Cortex of kidney (tissue), 1 donor: ENCODE measurements around the gene HINT2.

Experiments
- DNase-seq: peaks from one replicate; lab custom pipeline; 2025; lab: John Stamatoyannopoulos, UW

HINT2 gene

GRCh38 chr9:35814841-35815543 lies at the start of gene HINT2:
Gene HINT2, minus strand, starts transcription at chr9:35815042. Its CDS starts 63 bp downstream, at chr9:35814979.
- DNase-seq, result peak; percentile 61

- no peak for DNase-seq
Measured at GRCh38 chr9:35863583-35863982, 48.7 kb upstream of the HINT2 start.

DNA sequence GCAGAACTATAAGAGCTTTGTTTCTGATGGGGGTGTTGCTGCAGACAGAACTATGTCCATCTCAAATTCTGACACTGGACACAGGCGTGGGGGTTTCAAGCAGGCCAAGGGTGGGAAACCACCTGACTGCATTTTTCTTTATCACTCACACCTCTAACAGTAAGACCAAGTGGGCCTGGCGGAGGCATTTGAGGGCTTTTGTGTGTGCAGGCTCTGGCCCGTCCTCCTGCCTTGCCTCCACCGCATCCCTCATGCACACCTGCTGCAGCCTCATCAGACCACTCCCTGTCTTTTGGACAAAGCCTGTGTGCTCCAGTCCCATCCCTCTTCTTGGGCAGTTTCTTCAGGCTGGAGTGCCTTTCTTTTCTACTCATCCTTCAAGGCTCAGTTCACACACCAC lies 47.5 kb upstream of the HINT2 start:
- no peak for DNase-seq

DNA sequence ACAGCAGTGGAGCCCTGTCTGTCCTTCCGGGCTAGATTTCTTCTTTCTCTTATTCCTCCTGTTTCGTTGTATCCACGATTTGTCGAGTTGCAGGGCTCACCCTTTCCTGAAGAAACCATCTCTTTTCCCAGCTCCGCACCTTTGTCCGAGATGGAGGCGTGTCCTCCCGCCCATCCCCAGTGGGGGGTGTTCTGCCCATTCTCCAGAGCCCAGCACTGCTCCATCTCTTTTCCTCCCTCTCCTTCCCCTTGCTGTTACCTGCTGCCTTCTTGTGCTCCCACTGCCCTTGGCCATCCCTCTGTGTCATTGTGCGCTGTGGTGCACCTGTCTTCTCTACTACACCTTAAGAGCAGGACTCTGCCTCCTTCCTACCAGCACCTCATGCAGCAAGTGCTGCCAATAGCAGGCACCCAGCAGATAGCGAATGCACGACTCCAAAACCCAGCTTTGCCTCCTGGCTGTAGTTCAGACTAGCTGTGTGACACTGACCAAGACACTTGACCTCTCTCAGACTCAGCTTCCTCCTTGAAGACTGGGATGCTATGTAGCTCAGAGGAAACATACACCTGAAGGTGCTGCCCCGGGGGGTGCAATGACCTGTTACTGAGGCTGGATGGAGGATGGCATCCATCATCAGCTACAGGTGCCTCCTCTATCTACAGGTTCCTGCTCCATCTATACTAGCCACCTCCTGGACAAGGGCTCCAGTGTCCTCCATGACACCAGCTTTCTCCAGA lies 46.5 kb upstream of the HINT2 start:
- no peak for DNase-seq

DNA sequence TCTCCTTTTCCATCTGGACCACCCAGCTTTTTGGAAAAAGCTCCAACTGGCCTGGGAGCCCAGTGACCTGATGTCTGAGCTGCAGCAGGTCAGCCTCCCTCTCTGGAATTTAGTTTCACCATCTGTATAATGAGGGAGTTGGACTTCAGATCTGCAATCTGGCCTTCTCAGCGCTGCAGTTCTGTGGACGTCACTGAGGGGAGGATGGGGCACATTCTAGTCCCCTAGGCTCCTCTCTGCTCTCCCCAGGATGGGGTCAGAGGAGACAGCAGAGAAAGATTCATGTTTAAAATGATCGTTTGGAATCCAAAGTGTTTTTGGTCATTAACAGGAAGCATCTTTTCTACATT lies 45.1 kb upstream of the HINT2 start:
- no peak for DNase-seq

DNA sequence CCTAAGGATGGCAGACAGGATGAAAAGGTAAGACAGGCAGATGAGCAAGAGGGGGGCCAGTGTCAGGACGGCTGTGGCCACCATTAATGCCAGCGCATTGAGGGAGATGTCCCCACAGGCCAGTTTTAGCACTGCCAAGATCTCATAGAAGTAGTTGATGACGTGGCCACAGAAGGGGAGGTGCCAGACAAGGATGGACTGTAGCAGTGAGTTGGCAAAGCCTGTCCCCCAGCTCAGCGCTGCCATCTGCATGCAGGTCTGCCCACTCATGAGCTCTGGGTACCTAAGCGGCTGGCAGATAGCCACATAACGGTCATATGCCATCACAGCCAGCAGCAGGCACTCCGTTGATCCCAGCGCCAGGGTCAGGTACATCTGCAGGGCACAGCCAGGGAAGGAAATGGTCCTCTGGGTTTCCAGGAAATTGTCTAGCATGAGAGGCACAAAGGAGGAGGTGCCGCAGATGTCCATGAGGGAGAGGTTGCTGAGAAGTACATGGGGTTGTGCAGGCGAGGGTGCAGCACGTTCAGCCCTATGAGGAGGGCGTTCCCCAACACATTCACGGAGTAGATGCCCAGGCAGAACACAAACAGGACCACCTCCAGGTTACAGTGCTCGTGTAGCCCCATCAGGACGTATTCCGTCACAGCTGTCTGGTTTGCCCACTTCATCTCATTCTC lies 44.6 kb upstream of the HINT2 start:
- no peak for DNase-seq

GRCh38 chr9:35858458-35858857 lies 43.6 kb upstream of the HINT2 start:
- DNase-seq, result no peak

DNA sequence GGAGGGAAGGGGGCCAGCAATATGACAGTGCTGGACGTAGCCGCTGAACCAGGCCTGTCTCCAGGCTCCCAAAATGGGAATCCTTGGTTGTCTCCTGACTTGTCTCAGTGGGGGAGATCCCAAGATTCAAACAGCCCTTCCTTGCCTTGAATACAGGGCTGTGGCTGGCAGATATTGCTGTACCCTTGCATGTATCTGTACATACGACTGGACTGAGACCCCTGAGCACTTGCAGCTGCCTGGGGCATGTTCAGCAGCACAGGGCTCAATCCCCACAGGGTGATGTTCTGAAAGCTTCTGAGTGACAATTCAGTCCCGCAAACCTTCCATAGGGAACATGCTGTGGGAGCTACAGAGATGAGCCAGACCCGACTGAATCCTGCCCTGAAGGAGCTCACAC lies 42.0 kb upstream of the HINT2 start:
- DNase-seq, result no peak

GRCh38 chr9:35856206-35856605 lies 41.4 kb upstream of the HINT2 start:
- no peak for DNase-seq

- DNase-seq, result no peak
Measured at GRCh38 chr9:35854091-35854762, 39.4 kb upstream of the HINT2 start.

- no peak for DNase-seq
Measured at GRCh38 chr9:35852876-35853865, 38.3 kb upstream of the HINT2 start.

- no peak for DNase-seq
Measured at GRCh38 chr9:35852267-35852815, 37.5 kb upstream of the HINT2 start.

DNA sequence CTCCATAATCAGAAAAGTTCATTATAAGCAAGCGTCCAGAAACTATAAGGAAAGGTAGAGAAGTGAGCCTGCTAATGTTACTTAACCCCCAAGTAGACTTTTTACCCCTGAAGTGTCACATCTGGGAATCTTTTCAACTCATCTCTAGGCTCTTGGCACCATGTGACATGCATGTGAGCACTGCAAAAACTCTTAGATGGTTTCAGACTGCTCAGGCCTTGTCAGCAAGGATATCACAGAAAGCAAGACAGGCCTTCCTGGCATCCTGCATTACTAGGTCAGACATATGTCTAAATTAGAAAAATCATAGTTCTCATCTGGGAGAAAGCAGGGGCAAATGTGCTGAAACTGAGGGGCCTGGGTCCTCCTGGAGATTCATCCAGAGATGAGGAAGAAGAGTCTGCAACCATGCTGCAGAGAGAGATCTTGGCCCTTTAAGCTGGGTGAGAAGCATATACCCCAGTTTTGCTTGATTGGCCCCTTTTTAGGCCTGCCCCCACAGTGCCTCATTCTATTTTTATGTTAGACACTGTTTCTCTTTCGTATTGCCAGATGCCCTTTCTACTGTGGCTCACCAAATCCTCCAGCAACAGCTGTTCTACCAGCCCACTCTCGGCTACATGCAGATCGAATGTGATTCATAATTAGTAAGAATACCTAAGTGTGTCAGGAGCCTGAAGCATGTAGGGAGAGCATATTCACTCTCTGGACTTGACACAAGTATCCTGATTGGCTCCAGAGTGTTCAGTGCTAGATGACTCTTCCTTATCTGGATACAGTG lies 33.1 kb upstream of the HINT2 start:
- no peak for DNase-seq

DNA sequence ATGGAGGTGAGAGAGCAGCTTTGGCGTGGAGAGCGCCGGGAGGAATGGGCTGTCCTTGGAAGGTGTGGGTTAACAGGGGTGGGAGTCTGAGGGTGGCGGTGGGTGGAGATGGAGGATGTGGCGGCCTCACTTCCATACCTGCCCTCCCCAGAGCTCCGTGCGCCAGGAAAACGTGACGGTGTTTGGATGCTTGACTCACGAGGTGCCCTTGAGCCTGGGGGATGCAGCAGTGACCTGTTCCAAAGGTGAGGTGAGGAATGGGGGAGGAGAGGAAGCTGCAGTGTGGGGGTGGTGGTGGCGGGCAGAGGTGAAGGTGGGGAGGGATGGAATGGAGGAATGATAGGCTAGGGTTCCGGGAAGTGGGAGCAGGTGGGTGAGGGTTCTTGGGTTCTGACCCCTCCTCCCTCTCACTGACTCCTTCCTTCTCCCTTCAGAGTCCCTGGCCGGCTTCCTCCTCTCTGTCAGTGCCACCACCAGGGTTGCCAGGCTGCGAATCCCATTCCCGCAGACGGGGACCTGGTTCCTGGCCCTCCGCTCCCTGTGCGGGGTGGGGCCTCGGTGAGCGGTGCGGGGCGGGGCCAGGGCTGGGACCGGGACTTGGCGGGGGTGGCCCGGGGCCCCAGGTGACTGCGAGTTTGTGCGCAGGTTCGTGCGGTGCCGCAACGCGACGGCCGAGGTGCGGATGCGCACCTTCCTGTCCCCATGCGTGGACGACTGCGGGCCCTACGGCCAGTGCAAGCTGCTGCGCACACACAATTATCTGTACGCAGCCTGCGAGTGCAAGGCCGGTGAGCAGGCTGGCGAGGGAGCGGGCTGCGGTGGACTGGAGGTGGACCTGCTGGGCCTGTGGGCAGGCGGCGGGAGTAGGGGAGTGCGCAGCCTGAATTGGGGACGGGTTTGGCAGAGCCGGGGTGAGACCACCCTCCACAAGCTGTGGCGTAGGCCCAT lies 31.3 kb upstream of the HINT2 start:
- no peak for DNase-seq

DNA sequence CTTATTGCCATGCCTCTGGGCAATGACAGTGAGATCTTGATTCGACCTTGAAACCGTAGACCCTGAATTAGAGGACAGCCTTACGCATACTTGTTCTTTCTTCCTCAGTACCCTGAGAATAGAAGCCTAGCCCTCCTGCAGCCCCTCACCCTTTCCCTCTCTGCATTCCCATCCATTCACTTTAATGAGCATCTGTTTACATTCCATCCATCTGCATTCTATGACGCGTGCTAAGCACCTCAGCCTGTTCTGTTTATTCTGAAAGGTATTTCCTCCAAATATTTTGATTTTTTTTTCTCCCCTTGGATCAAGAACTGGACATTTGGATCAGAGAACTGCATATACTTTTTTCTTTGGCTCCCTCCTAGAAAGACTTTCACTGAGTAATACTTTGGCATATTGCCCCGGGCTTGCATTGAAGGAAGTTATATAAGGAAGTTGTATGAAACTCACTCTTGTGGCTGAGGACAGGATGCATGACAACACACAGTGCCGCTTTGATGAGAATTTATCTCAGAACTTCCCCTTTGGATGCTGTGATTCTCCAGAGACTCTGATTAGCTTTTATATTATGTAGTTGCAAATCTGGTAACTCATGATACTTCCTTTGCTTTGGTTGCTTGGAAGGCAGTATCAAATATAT lies 29.9 kb upstream of the HINT2 start:
- no peak for DNase-seq

GRCh38 chr9:35842795-35843194 lies 28.0 kb upstream of the HINT2 start:
- no peak for DNase-seq

- DNase-seq, result no peak
Measured at GRCh38 chr9:35842020-35842745, 27.3 kb upstream of the HINT2 start.

GRCh38 chr9:35841645-35841900 lies 26.7 kb upstream of the HINT2 start:
- DNase-seq, result no peak
